Adrenal gland (tissue), 5 donors: ENCODE results near the gene PRKN.

ENCODE experiments used
- POLR2A ChIP-seq, 2 donors: fragments of 450-650 bp; IDR thresholded peaks; one replicate each; pipeline ENCODE4 v1.6.1; 2017; ENCODE audit warnings: antibody characterized with exemption in 2 of 2, mild to moderate bottlenecking in 2 of 2, moderate library complexity in 1 of 2
- TF ChIP-seq, protein P1 (sequence below), 6 experiments: fragments of 450-650 bp in 4 of 6; fragments of 200-600 bp in 2 of 6; sonication (generic) in 1 of 6; IDR thresholded peaks; 1 replicate in 5 of 6; 2 replicates in 1 of 6; pipeline versions ENCODE4 v1.5.1 to v1.8.0; 2016 to 2021; ENCODE audit warnings: antibody characterized with exemption in 6 of 6, mild to moderate bottlenecking in 2 of 6, moderate library complexity in 1 of 6
- donor health status: DM: no; HTN: no; CAD: no.

DNA sequence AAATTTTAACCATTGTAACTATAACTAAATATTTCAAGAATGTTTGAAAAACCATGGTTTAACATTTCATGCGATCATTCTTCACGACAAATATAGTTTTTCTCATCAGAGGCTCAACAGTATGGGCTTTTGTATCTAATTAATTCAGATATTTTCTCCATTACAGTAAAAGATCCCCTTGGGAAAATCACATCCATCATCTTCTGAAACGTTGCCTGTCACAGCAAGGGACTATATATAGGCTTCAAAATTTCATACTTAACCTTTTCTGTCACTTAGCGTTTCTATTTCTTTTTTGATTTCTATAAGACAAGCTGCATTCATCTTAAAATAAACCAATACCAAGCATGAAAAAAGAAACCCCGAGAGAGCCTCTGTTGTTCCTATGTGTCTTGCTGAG, 710.0 kb downstream of the PRKN start:
- no peak for TF ChIP-seq POLR2A (IDR thresholded peaks at IDR 0.05)
- TF ChIP-seq, protein P1, sequence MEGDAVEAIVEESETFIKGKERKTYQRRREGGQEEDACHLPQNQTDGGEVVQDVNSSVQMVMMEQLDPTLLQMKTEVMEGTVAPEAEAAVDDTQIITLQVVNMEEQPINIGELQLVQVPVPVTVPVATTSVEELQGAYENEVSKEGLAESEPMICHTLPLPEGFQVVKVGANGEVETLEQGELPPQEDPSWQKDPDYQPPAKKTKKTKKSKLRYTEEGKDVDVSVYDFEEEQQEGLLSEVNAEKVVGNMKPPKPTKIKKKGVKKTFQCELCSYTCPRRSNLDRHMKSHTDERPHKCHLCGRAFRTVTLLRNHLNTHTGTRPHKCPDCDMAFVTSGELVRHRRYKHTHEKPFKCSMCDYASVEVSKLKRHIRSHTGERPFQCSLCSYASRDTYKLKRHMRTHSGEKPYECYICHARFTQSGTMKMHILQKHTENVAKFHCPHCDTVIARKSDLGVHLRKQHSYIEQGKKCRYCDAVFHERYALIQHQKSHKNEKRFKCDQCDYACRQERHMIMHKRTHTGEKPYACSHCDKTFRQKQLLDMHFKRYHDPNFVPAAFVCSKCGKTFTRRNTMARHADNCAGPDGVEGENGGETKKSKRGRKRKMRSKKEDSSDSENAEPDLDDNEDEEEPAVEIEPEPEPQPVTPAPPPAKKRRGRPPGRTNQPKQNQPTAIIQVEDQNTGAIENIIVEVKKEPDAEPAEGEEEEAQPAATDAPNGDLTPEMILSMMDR (IDR thresholded peaks at IDR 0.05), result no peak
